Hepatocyte (in vitro differentiated cells): ENCODE measurements around the gene ACP5. TPM values are rescaled to one million over a fixed set of nuclear protein-coding genes. Genes with fewer than 3 reads are reported as not detected.

Source experiments
- DNase-seq: peaks from one replicate; pipeline ENCODE4 v3.0.0-alpha.2; 2016; ENCODE audit warnings: low spot score
- H2AFZ ChIP-seq: fragments of 200-600 bp; sonication (generic); 2 replicates; pipeline ENCODE4 v1.6.0; 2016; ENCODE audit warnings: antibody characterized with exemption, mild to moderate bottlenecking
- H3K27ac ChIP-seq: fragments of 200-600 bp; sonication (generic); 2 replicates; pipeline ENCODE4 v1.5.1; 2016; ENCODE audit warnings: mild to moderate bottlenecking
- H3K27me3 ChIP-seq: fragments of 200-600 bp; sonication (generic); 2 replicates; pipeline ENCODE4 v1.6.1; 2016
- H3K36me3 ChIP-seq: fragments of 200-600 bp; sonication (generic); replicated peaks from 2 replicates; pipeline ENCODE4 v1.5.1; 2016; ENCODE audit warnings: low read depth; ENCODE audit not compliant: insufficient read depth
- H3K4me1 ChIP-seq: fragments of 200-600 bp; sonication (generic); 2 replicates; pipeline ENCODE4 v1.5.1; 2016; ENCODE audit warnings: mild to moderate bottlenecking, moderate library complexity; ENCODE audit not compliant: insufficient read depth
- H3K4me2 ChIP-seq: fragments of 200-600 bp; sonication (generic); 2 replicates; pipeline ENCODE4 v1.6.0; 2016
- H3K4me3 ChIP-seq: fragments of 200-600 bp; sonication (generic); 2 replicates; pipeline ENCODE4 v1.5.1; 2016; ENCODE audit warnings: mild to moderate bottlenecking
- H3K79me2 ChIP-seq: fragments of 200-600 bp; sonication (generic); 2 replicates; pipeline ENCODE4 v1.6.0; 2017; ENCODE audit warnings: mild to moderate bottlenecking
- H3K9me2 ChIP-seq: fragments of 200-600 bp; sonication (generic); replicated peaks from 2 replicates; pipeline ENCODE4 v1.6.0; 2017; ENCODE audit warnings: mild to moderate bottlenecking; ENCODE audit not compliant: insufficient read depth
- H3K9me3 ChIP-seq: fragments of 200-600 bp; sonication (generic); 2 replicates; pipeline ENCODE4 v1.5.1; 2016; ENCODE audit warnings: low read depth, mild to moderate bottlenecking
- H4K20me1 ChIP-seq: fragments of 200-600 bp; sonication (generic); 2 replicates; pipeline ENCODE4 v1.6.0; 2016; ENCODE audit warnings: mild to moderate bottlenecking; ENCODE audit not compliant: insufficient read depth, poor library complexity, severe bottlenecking
- EZH2 ChIP-seq: fragments of 200-600 bp; sonication (generic); IDR thresholded peaks from 2 replicates; pipeline ENCODE4 v1.6.1; 2016; ENCODE audit warnings: antibody characterized with exemption, mild to moderate bottlenecking, borderline replicate concordance
- EZH2phosphoT487 ChIP-seq: fragments of 200-600 bp; sonication (generic); IDR thresholded peaks from one replicate; pipeline ENCODE4 v1.6.1; 2018; ENCODE audit warnings: antibody characterized with exemption, mild to moderate bottlenecking, low read depth, moderate library complexity; ENCODE audit not compliant: unreplicated experiment, severe bottlenecking
- WGBS: methylation state at CpG from one replicate; pipeline ENCODE4 v1.1.6; 2016; ENCODE audit warnings: low lambda C conversion rate; ENCODE audit errors: missing lambda C conversion rate; 5-methylcytosine and 5-hydroxymethylcytosine counted together
- polyA plus RNA-seq: library from polyadenylated mRNA; unstranded; fragments of >200 nt; fragmentation: Nextera tagmentation; extraction: Ambion mirVana; gene quantifications from 2 replicates; pipeline ENCODE4 v1.2.1, GENCODE V29; 2016
- total RNA-seq: library from RNA; depleted of rRNA; stranded (reverse); fragments of >200 nt; gene quantifications from 2 replicates; pipeline ENCODE4 v1.2.3, GENCODE V29; 2014
- TF ChIP-seq, protein P1 (sequence below): fragments of 200-600 bp; sonication (generic); IDR thresholded peaks from 2 replicates; pipeline ENCODE4 v1.5.1; 2016; ENCODE audit warnings: antibody characterized with exemption, mild to moderate bottlenecking; ENCODE audit not compliant: poor library complexity

Gene ACP5
- total and polyA plus RNA-seq, 2 experiments from 2014 or later = 7.2 to 18.1 TPM

DNA sequence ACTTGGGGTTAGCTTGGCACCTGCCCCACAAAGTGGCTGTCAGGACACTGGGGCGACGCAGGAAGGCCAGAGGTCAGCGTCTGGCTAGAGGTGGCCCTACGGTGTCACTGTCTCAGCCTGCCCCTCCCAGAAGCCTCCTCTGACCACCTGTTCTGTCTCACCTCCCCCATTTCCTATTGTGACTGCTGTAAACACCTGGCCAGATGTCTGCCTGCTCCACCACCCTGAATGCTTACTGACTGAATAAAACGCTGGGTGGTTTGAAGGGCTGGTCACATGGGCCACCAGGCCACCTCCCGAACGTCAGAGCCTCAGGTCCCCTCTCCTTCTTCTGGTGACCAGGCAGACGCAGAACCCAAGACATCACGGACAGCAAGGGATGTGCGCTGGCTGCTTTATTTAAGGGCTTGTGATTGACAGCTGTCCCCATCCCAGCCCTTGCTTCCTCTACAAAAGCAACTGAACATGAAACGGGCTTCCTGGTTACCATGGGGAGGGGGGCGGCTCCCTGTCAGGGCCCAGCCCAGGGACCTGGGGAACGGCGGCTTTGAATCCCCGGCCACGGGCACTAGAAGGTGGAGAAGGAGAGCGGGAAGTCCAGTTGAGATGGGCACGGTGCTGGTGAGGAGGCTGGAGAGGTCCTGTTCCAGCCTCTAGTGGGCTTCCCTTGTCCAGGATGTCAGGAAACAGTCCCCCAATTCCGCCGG lies 24.6 kb downstream of the ACP5 start:
- no peaks in the 10 kb centered on the region for H3K9me2 ChIP-seq
- no peaks in the 10 kb centered on the region for H3K36me3 ChIP-seq
- WGBS = 89% methylated on average over 20 of the region's 20 CpGs
- peaks cover 16% of the 10 kb centered on the region for H4K20me1 ChIP-seq
- no peak for DNase-seq
- no peak for TF ChIP-seq EZH2
- TF ChIP-seq, protein P1, sequence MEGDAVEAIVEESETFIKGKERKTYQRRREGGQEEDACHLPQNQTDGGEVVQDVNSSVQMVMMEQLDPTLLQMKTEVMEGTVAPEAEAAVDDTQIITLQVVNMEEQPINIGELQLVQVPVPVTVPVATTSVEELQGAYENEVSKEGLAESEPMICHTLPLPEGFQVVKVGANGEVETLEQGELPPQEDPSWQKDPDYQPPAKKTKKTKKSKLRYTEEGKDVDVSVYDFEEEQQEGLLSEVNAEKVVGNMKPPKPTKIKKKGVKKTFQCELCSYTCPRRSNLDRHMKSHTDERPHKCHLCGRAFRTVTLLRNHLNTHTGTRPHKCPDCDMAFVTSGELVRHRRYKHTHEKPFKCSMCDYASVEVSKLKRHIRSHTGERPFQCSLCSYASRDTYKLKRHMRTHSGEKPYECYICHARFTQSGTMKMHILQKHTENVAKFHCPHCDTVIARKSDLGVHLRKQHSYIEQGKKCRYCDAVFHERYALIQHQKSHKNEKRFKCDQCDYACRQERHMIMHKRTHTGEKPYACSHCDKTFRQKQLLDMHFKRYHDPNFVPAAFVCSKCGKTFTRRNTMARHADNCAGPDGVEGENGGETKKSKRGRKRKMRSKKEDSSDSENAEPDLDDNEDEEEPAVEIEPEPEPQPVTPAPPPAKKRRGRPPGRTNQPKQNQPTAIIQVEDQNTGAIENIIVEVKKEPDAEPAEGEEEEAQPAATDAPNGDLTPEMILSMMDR = no peak
- TF ChIP-seq EZH2phosphoT487 = no peak
- no peak overlapping the region for H3K27ac ChIP-seq
- no peak overlapping the region for H3K4me2 ChIP-seq
- peaks cover 3% of the 10 kb centered on the region for H3K4me1 ChIP-seq
- no peak overlapping the region for H2AFZ ChIP-seq
- H3K9me3 ChIP-seq = no peaks in the 10 kb centered on the region
- H3K4me3 ChIP-seq = no peak overlapping the region
- peaks cover 19% of the 10 kb centered on the region for H3K79me2 ChIP-seq
- H3K27me3 ChIP-seq = no peaks in the 10 kb centered on the region

GRCh38 chr19:11551603-11552235 lies 25.7 kb downstream of the ACP5 start:
- Histone ChIP-seq H3K27ac (no peak overlapping the region), H3K4me2 (no peak overlapping the region)
- TF ChIP-seq, protein P1 = peak; percentile 10
- TF ChIP-seq EZH2 (no peak), EZH2phosphoT487 (no peak)

DNA sequence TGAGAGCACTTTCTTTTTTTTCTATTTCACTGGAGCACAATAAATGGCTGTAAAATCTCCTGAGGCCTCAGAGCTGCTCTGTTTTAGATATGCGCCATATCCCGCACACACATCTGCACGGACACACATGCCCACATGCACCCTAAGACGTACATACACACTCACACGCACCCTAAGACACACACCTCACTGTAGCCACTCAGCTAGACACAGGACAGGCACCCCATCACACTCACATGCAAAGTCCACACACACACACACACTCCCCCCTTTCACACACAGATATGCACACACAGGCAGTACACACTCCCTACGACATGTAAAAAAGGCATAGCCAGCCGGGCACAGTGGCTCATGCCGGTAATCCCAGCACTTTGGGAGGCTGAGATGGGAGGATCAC lies 27.2 kb downstream of the ACP5 start:
- Histone ChIP-seq H3K36me3 (no peaks in the 10 kb centered on the region), H3K4me3 (no peak overlapping the region), H3K79me2 (no peaks in the 10 kb centered on the region), H3K4me2 (no peak overlapping the region), H3K9me3 (no peaks in the 10 kb centered on the region), H3K4me1 (no peaks in the 10 kb centered on the region), H3K27ac (no peak overlapping the region), H2AFZ (no peak overlapping the region), H3K27me3 (no peaks in the 10 kb centered on the region), H3K9me2 (no peaks in the 10 kb centered on the region), H4K20me1 (peaks cover under 1% of the 10 kb centered on the region)
- WGBS = 95% methylated on average over 8 of the region's 8 CpGs
- no peak for DNase-seq
- TF ChIP-seq EZH2phosphoT487 = no peak
- no peak for TF ChIP-seq EZH2
- TF ChIP-seq, protein P1 = no peak

More at GRCh38 chr19:11551603-11552235, 25.7 kb downstream of the ACP5 start:
- H3K9me2 ChIP-seq = no peaks in the 10 kb centered on the region
- peaks cover 7% of the 10 kb centered on the region for H4K20me1 ChIP-seq
- WGBS = 87% methylated on average over 25 of the region's 26 CpGs
- H3K36me3 ChIP-seq = no peaks in the 10 kb centered on the region
- no peak for DNase-seq
- no peak overlapping the region for H2AFZ ChIP-seq
- H3K4me1 ChIP-seq = no peaks in the 10 kb centered on the region
- H3K79me2 ChIP-seq = peaks cover 9% of the 10 kb centered on the region
- H3K27me3 ChIP-seq = no peaks in the 10 kb centered on the region
- H3K4me3 ChIP-seq = no peak overlapping the region
- H3K9me3 ChIP-seq = no peaks in the 10 kb centered on the region
